Activated CD8-positive, alpha-beta T cell treated with anti-CD3 and anti-CD28 coated beads for 36 hours (primary cell): ENCODE data around the gene VEZT. TPM values are rescaled to one million over a fixed set of nuclear protein-coding genes. Genes with fewer than 3 reads are reported as not detected.

Experiments
- ATAC-seq: fragments of 200-7000 bp; cut with Tn5 transposase; one replicate; pipeline ENCODE4 v1.10.0; 2021; ENCODE audit warnings: mild to moderate bottlenecking, moderate library complexity
- CTCF ChIA-PET: fragments of 350-600 bp; sonication (Branson Sonifier 250); formaldehyde crosslinking; loops from one replicate; lab custom pipeline; 2021; ENCODE audit warnings: antibody characterized with exemption; lab: Charles Lee
- POLR2A ChIA-PET: fragments of 350-600 bp; sonication (Branson Sonifier 250); formaldehyde crosslinking; loops from one replicate; lab custom pipeline; 2021; ENCODE audit warnings: antibody characterized with exemption; lab: Charles Lee
- DNase-seq: peaks from one replicate; pipeline ENCODE4 v3.0.0-alpha.2; 2020
- H3K27ac Mint-ChIP-seq: one replicate; pipeline ENCODE4 v1.8.0; 2021; ENCODE audit warnings: mild to moderate bottlenecking, mixed read lengths
- H3K27me3 Mint-ChIP-seq: one replicate; pipeline ENCODE4 v1.8.0; 2021; ENCODE audit warnings: mixed read lengths
- H3K36me3 Mint-ChIP-seq: one replicate; pipeline ENCODE4 v1.8.0; 2021; ENCODE audit warnings: low read depth, mixed read lengths
- H3K4me1 Mint-ChIP-seq: one replicate; pipeline ENCODE4 v1.8.0; 2021; ENCODE audit warnings: low read depth, mixed read lengths
- H3K4me3 Mint-ChIP-seq: one replicate; pipeline ENCODE4 v1.8.0; 2021; ENCODE audit warnings: mild to moderate bottlenecking, moderate library complexity, mixed read lengths
- H3K9me3 Mint-ChIP-seq: one replicate; pipeline ENCODE4 v1.8.0; 2021; ENCODE audit warnings: mixed read lengths
- intact Hi-C: fragments of 100-400 bp; cut with micrococcal nuclease; formaldehyde crosslinking; loops from one replicate; pipeline ENCODE4 v1.10.0; 2022
- total RNA-seq, 2 experiments: library from RNA; stranded (reverse); gene quantifications; one replicate each; pipeline ENCODE4 v1.2.3, GENCODE V29; 2021
- TF ChIP-seq, protein P1 (sequence below): fragments of 200-600 bp; IDR thresholded peaks from one replicate; pipeline ENCODE4 v1.8.0; 2022; ENCODE audit warnings: antibody characterized with exemption, mild to moderate bottlenecking

Gene VEZT
- total RNA-seq, 2 experiments from 2014 or later, result 46.9 to 51.7 TPM

GRCh38 chr12:95198914-95199313 lies 18.7 kb upstream of the VEZT start:
- ATAC-seq, result no peak
- intact Hi-C loops, result no loop called here
- ChIA-PET CTCF (no interaction called here), POLR2A (no interaction called here)
- TF ChIP-seq, protein P1, sequence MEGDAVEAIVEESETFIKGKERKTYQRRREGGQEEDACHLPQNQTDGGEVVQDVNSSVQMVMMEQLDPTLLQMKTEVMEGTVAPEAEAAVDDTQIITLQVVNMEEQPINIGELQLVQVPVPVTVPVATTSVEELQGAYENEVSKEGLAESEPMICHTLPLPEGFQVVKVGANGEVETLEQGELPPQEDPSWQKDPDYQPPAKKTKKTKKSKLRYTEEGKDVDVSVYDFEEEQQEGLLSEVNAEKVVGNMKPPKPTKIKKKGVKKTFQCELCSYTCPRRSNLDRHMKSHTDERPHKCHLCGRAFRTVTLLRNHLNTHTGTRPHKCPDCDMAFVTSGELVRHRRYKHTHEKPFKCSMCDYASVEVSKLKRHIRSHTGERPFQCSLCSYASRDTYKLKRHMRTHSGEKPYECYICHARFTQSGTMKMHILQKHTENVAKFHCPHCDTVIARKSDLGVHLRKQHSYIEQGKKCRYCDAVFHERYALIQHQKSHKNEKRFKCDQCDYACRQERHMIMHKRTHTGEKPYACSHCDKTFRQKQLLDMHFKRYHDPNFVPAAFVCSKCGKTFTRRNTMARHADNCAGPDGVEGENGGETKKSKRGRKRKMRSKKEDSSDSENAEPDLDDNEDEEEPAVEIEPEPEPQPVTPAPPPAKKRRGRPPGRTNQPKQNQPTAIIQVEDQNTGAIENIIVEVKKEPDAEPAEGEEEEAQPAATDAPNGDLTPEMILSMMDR, result no peak
- Mint-ChIP-seq H3K36me3 (no peaks in the 10 kb centered on the region), H3K4me1 (peaks cover 2% of the 10 kb centered on the region), H3K27me3 (no peaks in the 10 kb centered on the region), H3K27ac (no peak overlapping the region), H3K9me3 (no peaks in the 10 kb centered on the region), H3K4me3 (no peak overlapping the region)
- no peak for DNase-seq

DNA sequence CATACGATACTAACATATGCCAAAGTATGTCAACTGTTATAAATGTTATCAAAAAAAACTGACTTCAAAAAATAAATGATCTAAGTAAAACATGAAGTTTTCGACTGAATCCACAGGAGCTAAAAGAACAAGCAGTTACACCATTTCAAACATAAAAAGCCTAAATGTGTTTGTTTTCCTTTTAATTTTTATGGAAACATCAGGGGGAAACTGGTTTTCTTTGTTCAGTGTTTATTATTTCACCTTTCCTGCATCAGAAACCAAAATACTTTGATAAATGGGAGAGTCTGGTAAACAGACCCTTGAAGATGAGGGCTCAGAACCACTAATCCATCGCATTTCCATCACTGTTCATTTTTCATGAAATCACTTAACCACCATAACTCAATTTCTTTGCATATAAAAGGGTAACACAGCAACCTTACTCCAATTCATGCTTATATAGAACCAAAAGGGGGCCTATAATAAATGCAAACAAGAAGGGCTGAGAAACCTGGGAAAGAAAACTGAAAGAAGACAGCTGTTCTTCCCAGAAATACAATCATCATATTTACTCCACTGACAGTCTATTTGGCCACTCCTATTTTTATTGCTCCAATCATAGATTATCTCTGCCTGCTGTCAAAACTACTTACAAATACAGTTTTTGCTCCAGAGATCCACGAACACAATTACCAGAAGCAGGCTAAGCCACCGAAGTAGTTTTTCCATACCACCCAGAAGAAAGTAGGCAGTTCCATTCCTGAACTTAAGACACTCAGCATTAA lies 17.3 kb upstream of the VEZT start:
- H3K9me3 Mint-ChIP-seq, result no peaks in the 10 kb centered on the region
- H3K27ac Mint-ChIP-seq, result no peak overlapping the region
- POLR2A ChIA-PET, result interaction anchor here (0.6 kb wide), 1 partner anchor 1352 kb away, joined by 3 read pairs; no protein-coding TSS in a partner anchor
- no peak for DNase-seq
- peaks cover 4% of the 10 kb centered on the region for H3K4me1 Mint-ChIP-seq
- no peaks in the 10 kb centered on the region for H3K27me3 Mint-ChIP-seq
- CTCF ChIA-PET, result interaction anchor here (0.6 kb wide), 1 partner anchor 21 kb away, joined by 4 read pairs; no protein-coding TSS in a partner anchor
- intact Hi-C loops, result no loop called here
- no peak for ATAC-seq
- TF ChIP-seq, protein P1, result no peak
- no peak overlapping the region for H3K4me3 Mint-ChIP-seq
- H3K36me3 Mint-ChIP-seq, result no peaks in the 10 kb centered on the region

DNA sequence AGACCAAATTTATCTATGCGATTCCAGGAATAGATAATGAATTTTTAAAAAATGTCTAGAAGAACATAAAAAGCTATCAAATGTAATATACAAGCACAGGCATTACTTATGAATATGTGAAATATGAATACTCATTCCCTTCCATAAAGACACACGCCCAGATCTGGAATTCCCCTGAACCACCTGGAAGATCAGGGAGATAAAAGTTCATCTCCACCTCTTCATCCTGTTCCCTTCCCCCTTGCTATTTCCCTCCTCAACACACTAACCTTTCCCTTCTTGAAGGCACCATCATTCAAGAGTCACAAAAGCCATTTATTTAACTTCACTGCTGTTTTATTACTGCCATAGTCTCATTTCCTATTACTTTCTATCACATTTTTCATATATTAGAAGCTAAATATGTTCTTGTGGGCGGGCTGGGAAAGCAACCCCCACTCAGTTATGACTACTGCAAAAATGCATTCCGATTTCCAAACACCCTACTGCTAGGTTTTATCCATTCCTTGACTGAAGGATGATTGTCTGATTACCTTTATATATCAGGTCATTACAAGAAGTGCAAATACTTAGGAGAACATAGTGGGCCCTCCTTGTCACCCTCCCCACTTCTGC lies 16.4 kb upstream of the VEZT start:
- intact Hi-C loops, result no loop called here

GRCh38 chr12:95202691-95203486 lies 14.7 kb upstream of the VEZT start:
- CTCF ChIA-PET, result no interaction called here
- H3K9me3 Mint-ChIP-seq, result no peaks in the 10 kb centered on the region
- H3K27me3 Mint-ChIP-seq, result no peaks in the 10 kb centered on the region
- no peaks in the 10 kb centered on the region for H3K36me3 Mint-ChIP-seq
- no peak overlapping the region for H3K4me3 Mint-ChIP-seq
- peaks cover 4% of the 10 kb centered on the region for H3K4me1 Mint-ChIP-seq
- ATAC-seq (no peak), DNase-seq (no peak)
- intact Hi-C loops, result no loop called here
- POLR2A ChIA-PET, result no interaction called here
- TF ChIP-seq, protein P1, result no peak
- no peak overlapping the region for H3K27ac Mint-ChIP-seq

More for the DNA sequence above, 16.4 kb upstream of the VEZT start:
- ATAC-seq (no peak), DNase-seq (no peak)
- TF ChIP-seq, protein P1, result no peak
- H3K27ac Mint-ChIP-seq, result no peak overlapping the region
- H3K9me3 Mint-ChIP-seq, result no peaks in the 10 kb centered on the region
- no peaks in the 10 kb centered on the region for H3K36me3 Mint-ChIP-seq
- H3K27me3 Mint-ChIP-seq, result no peaks in the 10 kb centered on the region
- peaks cover 4% of the 10 kb centered on the region for H3K4me1 Mint-ChIP-seq
- CTCF ChIA-PET, result no interaction called here
- H3K4me3 Mint-ChIP-seq, result no peak overlapping the region
- POLR2A ChIA-PET, result interaction anchor here (0.6 kb wide), 1 partner anchor 1353 kb away, joined by 3 read pairs; no protein-coding TSS in a partner anchor
